Central memory CD4-positive, alpha-beta T cell (primary cell): ENCODE measurements around the gene ADAT2.
"Not testable (repeated sequence)": the region's sequence is repeated elsewhere in the genome, so short reads cannot be mapped to it uniquely, and the experiment has no call there.

Experiments used
- DNase-seq: peaks from one replicate; pipeline ENCODE4 v3.0.0; 2022
- total RNA-seq, 3 experiments: gene quantifications; one replicate each; lab custom pipeline; 2026; lab: John Stamatoyannopoulos, UW

Gene ADAT2
- total RNA-seq, result 18.2 to 40.3 (median 40.3) reads per million in 3 experiments

- peak; percentile 94 for DNase-seq
Measured at GRCh38 chr6:143450453-143451371, at the start of gene ADAT2, which contains the start of gene PEX3. Gene ADAT2 (minus strand): TSS chr6:143450695. CDS start chr6:143450658, 37 bp downstream. Gene PEX3 (plus strand): TSS chr6:143450805. CDS start chr6:143451043, 238 bp downstream.

GRCh38 chr6:143498428-143498827 lies 47.9 kb upstream of the ADAT2 start:
- DNase-seq, result peak; percentile 13

GRCh38 chr6:143496974-143497373 lies 46.5 kb upstream of the ADAT2 start:
- DNase-seq, result no peak

DNA sequence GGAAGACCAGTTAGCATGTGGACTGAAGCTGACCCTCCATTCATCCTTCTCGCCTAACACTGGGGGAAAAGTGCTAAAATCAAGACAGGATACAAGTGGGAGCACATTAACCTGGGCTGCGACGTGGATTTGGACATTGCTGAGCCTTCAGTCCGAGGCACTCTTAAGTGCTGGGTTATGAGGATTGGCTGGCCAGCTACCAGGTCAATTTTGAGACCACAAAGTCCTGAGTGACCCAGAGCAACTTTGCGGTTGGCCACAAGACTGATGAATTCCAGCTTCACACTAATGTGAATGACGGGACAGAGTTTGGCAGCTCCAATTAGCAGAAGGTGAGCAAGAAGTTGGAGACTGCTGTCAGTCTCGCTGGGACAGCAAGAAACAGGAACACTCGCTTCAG lies 40.3 kb upstream of the ADAT2 start:
- no peak for DNase-seq

- DNase-seq, result no peak
Measured at GRCh38 chr6:143490244-143490643, 39.7 kb upstream of the ADAT2 start.

- DNase-seq, result no peak
Measured at GRCh38 chr6:143486752-143487151, 36.3 kb upstream of the ADAT2 start.

DNA sequence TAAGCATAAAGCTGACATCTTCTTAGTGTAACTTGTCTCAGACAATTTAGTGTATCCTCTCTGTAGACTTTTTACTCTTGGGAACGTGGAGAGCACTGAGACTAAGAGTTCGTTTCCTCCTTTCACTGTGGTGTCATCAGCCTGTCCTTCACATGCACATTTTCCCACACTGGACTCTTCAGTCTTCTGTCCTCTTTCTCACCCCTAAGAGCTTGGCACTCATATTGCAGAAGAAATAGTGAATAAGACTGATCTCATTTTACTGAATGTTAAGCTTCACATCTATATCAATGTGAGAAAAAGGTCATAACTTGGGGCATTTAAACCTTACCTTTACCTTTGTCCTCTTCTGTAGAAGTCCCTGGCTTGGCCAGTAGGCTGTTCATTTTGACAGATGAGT lies 35.5 kb upstream of the ADAT2 start:
- no peak for DNase-seq

- DNase-seq, result no peak
Measured at GRCh38 chr6:143482593-143482992, 32.1 kb upstream of the ADAT2 start.

DNA sequence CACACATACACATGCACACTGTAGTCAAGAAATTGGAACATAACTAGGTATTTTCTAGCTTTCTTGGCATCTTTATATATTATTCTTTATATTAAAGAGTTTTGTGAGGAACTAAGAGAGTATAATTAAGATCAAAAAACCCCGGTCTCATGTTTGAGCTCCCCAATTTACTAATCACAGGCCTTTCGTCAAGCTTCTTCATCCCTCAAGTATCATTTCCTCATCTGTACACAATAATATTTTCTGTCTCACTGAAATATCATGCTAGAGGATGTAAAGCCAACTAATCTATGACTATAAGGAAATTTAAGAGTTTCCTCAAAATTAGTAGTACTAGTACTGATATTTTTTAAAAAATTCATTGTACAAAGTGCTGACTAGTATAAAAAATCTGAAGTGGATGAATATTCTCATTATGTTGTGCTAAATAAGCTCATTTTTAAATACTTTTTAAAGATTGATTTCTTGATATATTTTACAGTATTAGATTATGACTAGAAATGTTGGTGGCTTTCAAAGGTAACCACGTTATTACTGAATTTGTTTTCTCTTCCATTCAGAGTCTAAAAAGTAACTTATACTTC lies 28.1 kb upstream of the ADAT2 start:
- no peak for DNase-seq

DNA sequence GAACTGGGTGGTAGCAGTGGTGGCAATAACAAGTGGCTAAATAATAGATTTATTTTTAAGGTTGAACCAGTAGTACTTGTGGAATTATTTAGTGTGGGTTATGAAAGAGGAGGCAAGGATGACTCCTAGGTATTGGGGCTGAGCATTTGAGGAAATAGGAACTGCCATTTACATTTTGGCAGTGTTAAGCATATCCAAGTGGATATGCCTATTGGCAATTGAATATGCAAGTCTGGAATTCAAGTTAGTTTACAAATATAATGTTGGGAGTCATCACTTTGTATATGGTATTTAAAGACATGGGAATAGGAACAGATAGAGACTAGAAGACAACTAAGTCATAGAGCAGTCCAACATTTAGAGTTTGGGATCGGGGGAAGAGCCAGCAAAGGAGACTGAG lies 26.1 kb upstream of the ADAT2 start:
- no peak for DNase-seq

GRCh38 chr6:143471822-143472221 lies 21.3 kb upstream of the ADAT2 start:
- no peak for DNase-seq

DNA sequence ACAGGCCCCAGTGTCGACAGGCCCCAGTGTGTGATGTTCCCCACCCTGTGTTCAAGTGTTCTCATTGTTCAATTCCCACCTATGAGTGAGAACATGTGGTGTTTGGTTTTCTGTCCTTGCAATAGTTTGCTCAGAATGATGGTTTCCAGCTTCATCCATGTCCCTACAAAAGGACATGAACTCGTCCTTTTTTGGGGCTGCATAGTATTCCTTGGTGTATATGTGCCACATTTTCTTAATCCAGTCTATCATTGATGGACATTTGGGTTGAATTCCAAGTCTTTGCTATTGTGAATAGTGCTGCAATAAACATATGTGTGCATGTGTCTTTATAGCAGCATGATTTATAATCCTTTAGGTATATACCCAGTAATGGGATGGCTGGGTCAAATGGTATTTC lies 18.3 kb upstream of the ADAT2 start:
- DNase-seq, result not testable (repeated sequence)

- DNase-seq, result no peak
Measured at GRCh38 chr6:143468026-143468425, 17.5 kb upstream of the ADAT2 start.

- no peak for DNase-seq
Measured at GRCh38 chr6:143465546-143465945, 15.1 kb upstream of the ADAT2 start.

GRCh38 chr6:143457563-143458359 lies 7.3 kb upstream of the ADAT2 start:
- no peak for DNase-seq

DNA sequence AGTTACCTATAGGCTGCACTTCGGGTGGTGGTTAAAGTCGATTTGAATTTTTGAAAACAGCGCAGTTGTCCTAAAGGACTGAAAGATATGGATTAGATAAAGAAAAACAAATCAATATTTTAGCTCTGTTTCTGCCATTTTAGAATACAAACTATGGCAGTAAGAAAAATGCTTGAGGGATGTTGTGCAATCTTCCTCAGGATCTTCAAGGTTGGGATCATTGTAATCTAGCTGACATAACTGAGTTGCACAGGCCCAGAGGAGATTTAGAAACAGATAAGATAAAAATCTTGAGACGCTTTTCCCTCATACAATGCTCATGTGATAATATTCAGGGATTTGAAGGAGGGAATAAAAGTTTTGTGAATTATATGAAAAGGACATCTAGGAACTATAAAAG lies 1.0 kb upstream of the ADAT2 start:
- no peak for DNase-seq

DNA sequence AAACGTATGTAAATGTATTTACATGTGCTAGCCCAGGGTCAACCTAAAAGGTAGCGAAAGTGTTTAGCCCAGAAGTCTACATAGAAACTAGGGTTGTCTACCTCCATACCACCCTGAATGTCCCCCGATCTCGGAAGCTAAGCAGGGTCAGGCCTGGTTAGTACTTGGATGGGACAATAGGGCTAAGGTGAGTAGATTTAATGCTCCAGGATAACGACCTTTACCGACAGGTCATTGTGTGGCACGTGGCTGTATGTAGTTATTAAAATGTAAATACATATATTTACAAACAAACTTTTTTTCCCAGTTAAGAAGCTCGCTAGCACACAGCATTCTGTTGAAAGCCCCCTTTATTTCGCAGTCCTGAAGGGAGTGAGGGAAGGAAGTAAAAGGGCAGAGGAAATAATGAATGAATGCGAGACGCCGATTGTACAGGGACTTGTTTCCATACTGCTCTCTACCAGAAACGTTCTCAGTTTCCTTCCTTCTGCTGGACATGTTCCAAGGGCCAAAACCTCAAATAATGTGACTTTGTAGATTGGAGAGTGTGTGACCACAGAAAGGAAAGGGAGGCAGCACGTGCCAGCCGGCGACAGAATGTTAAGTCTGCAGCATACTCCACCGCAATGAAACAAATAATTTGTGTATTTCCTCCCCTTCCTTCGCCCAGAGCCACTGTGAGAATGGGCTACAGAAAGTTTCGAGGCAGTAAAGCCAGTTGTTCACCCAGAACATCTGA lies 612 bp downstream of the ADAT2 start:
- peak; percentile 40 for DNase-seq

DNA sequence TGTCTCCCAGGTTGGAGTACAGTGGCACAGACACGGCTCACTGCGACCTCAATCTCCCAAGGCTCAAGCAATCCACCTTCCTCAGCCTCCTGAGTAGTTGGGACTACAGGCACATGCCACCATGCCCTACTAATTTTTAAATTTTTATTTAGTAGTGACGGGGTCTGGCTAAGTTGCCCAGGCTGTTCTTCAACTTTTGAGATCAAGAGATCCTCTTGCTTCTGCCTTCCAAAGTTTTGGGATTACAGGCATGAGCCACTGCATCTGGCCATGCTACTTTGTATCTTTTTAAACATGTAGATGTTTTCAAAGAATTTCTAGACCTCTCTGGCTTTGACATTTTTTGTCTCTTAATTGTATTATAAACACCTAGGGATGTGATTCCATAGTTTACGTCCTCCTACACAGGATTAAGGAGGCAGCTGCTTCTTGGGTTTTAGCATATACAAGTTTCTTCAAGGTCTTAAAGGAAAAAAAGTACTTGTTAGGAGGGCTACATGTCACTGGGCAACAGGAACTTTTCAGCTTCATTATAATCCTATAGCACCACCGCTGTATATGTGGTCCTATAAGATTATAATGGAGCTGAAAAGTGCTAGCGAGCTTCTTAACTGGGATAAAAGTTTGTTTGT lies 1.3 kb downstream of the ADAT2 start:
- no peak for DNase-seq

DNA sequence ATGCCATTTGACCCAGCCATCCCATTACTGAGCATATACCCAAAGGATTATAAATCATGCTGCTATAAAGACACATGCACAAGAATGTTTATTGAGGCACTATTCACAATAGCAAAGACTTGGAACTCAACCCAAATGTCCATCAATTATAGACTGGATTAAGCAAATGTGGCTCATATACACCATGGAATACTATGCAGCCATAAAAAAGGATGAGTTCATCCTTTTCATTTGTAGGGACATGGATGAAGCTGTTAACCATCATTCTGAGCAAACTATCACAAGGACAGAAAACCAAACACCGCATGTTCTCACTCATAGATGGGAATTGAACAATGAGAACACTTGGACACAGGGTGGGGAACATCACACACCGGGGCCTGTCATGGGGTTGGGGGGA lies 2.6 kb downstream of the ADAT2 start:
- not testable (repeated sequence) for DNase-seq

DNA sequence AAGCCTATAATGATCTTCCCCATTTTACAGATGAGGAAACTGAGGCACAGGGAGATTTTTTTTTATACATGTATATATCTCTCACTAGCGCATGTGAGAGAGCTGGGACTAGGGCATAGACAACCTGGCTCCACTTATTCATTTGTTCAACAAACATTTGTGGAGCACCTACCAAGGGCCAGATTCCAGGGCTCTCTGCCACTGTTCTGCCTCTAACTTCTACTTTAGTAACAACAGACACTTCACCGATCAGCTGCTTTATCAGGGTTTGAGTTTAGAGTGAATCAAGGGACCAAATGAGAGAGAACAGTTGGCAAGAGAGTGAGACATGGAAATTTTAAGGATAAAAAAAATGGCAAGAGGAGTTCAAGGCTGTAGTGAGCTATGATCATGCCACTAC lies 7.4 kb downstream of the ADAT2 start:
- no peak for DNase-seq

- DNase-seq, result no peak
Measured at GRCh38 chr6:143441680-143442545, 8.6 kb downstream of the ADAT2 start.
